HG03520 (cell line): ENCODE results near the gene TAF4.
"Not testable (repeated sequence)": the region's sequence is repeated elsewhere in the genome, so short reads cannot be mapped to it uniquely, and the experiment has no call there.

Source experiments
- ATAC-seq: cut with Tn5 transposase; IDR thresholded peaks from one replicate; pipeline ENCODE4 v1.9.1; 2021; ENCODE audit warnings: mild to moderate bottlenecking, moderate library complexity; ENCODE audit not compliant: unreplicated experiment

Gene TAF4

GRCh38 chr20:62059920-62060630, 5.6 kb downstream of the TAF4 start:
- no peak for ATAC-seq

DNA sequence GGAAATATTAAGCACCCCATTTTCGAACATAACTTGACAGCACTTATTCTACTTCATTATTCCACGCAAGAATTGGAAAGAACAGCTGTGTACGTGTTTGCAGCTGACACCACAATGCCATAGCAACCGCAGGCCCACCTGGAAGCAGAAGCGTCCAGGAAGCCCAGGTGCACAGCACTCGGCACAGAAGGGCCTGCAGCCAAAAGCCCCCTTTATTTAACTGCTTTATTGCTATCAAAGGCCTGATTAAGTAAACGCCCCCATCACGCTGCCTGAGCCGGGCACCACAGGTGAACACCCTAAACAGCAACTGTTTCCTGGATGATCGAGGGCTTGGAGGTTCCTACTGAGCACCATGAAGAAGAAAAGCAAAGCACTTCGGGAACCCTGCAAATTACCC, 6.3 kb downstream of the TAF4 start:
- no peak for ATAC-seq

GRCh38 chr20:62058941-62059340, 6.7 kb downstream of the TAF4 start:
- no peak for ATAC-seq

GRCh38 chr20:62056975-62057374, 8.7 kb downstream of the TAF4 start:
- no peak for ATAC-seq

DNA sequence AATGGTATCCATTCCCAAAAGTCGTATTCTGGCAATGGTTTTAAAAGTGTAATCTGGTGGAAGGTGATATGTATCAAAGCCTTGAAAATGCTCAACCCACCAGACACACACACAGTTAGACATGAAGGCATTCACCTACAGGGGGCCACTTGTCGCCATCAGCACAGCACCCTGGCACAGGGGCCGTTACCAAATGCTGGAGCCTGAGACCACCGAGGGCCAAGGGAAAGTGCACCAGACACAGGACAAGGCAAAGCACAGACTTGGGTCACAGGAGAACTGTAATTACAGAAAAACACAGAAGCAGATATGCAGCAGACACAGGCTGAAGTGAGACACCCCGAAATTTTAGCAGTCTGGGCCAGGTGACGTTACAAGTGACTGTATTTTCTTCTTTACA, 9.3 kb downstream of the TAF4 start:
- ATAC-seq = no peak

GRCh38 chr20:62055862-62056115, 9.9 kb downstream of the TAF4 start:
- ATAC-seq = not testable (repeated sequence)

DNA sequence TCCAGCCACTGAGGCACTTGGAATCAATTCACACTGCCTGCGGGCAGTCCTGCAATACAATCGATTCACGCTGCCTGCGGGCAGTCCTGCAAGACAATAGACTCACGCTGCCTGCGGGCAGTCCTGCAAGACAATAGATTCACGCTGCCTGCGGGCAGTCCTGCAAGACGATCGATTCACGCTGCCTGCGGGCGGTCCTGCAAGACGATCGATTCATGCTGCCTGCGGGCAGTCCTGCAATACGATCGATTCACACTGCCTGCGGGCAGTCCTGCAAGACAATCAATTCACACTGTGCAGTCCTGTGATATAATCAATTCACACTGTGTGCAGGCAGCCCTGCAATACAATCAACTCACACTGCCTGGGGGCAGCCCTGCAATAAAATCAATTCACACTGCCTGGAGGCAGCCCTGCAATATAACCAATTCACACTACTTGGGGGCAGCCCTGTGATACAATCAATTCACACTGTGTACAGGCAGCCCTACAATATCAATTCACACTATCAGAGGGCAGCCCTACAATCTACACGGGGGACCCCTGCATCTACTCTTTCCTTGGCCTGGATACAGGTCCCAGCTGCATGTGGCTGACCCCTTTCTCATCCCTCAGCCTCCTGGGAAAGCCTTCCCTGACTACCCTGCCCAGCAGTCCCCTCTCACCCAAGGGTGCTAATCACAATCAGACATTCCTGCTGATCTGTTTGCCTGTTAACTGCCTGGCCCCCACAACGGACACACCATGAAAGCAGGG, 10.4 kb downstream of the TAF4 start:
- no peak for ATAC-seq

GRCh38 chr20:62054451-62054953, 11.2 kb downstream of the TAF4 start:
- no peak for ATAC-seq

- no peak for ATAC-seq
Observed at GRCh38 chr20:62053465-62054196, 12.1 kb downstream of the TAF4 start.

GRCh38 chr20:62052842-62053464, 12.7 kb downstream of the TAF4 start:
- no peak for ATAC-seq

- ATAC-seq = no peak
Observed at GRCh38 chr20:62052336-62052841, 13.3 kb downstream of the TAF4 start.

DNA sequence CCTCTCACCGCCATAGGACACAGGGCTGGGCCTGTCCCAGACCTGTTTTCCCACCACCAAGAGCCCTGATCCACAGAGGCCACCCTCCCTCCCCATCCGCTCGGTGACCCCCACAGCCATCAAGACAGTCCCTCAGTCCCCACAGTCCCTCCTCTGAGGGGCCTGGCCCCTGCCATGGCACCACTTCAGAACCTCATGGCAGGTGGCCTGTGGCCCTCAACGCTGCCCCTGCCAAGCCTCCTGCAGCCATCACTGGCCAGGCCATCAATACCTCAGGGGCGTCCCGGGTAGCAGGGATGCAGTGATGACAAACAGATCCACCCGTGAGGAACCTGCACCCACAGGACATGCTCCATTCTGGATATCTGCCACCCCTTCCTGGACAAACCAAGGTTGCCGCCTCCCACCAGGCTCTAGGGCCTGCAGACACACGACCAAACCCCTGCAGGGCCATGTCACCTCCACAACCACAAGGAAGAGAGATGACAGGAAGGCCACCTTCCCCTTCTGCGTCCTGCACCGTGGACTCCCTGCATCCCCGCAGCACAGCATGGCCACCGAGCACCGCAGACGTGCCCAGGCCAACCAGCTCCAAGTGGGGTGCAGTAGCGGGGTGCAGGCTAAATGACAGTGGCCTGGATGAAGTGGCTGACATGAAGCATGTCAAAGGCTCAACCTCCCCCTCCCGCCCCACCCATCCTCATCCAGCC, 14.0 kb downstream of the TAF4 start:
- no peak for ATAC-seq

DNA sequence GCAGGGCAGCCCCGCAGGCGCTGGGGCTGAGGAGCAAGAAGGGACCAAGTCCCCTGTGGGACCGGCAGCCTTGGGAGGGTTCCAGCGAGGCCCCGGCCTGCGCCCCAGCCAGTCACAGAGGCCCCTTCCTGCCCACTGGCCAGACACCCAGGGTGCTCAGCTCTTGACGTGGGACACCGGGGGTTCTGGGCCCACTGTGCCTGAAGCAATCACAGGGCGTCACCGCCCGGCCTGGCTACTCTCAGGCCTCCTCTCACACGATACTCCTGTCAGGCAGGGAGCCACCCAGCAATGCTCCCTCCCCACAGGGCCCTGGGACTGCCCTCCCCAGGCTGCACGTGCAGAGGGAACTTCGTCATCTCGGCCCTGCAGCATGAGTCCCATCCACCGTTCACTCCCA, 14.5 kb downstream of the TAF4 start:
- no peak for ATAC-seq

DNA sequence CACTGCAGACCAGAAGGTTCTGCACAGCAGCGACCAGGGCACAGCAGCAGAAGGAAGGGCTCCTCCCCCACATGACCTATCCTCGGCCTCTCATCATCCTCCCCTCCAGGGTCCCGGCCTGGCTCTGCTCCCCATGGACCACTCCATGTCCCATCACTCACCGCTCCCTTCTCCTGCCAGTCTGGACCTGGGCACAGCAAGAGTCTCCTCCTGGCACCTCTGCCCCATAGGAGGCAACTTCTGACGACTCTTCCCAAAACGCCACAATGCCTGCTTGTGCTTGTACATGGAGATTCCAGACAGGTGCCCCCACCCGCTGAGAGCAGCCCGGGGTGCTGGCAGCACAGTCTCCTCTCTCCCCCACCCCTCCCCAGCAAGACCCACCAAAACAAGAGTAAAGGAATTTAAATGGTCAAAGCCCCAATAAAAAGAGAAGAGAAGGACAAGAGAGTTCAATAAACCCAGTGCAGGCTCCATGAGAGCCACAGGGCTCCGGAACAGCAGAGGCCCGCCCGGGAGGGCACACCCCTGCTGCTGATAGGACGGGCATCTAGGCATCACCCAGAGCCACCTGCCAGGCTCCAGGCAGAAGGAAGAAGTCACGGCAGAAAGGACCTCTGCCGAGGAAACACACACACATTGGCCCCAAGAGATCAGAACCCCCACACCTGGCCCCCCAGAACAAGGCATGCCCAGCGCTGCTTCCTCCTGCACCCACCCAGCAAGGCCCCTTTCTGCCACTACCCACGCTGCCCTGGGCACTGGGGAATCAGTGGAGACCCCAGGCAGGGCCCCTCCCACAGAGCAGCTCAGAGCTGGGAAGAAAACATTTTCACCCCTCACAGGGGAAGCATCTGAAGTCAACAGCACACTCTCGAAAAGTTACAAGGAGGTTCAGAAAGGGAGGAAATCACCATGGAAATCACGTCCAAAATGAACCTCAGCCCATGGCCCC, 15.2 kb downstream of the TAF4 start:
- no peak for ATAC-seq

DNA sequence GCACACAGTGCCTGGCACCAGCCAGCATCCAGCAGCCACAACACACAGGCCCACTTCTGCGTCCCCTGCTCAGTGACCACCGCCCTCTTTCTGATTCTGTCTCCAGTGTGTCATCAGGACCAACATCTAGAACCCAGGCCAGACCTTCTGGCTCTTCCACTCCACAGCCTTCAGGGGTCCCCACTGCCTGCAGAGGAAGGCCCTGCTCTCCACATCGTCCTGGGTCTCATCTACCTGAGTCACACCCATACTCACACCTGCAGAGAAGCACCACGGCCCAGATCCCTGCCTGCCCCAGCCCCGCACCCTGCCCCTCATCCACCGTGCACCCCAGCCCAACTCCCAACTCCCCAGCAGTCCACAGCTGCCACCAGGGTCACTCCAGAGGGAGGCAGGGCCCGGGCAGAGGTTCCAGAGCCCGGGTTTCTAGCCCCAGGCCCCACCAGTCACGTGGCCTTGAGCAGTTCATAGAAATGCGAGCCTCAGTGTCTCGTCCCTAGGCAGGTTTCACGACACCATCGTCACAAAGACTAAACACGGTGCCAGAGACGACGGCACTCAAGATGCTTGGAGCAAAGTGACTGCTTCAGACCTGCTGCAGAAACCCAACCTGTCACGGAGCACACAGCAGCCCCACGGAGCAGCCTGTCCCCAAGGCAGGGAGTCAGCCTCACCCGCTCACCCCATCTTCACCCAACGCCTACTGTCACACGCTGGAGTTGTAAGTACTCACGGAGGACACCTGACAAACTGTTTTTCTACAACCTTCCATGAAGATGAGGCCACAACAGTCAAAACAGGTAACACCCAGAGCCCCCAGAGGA, 16.1 kb downstream of the TAF4 start:
- ATAC-seq = no peak

- no peak for ATAC-seq
Observed at GRCh38 chr20:62048821-62049291, 16.8 kb downstream of the TAF4 start.

DNA sequence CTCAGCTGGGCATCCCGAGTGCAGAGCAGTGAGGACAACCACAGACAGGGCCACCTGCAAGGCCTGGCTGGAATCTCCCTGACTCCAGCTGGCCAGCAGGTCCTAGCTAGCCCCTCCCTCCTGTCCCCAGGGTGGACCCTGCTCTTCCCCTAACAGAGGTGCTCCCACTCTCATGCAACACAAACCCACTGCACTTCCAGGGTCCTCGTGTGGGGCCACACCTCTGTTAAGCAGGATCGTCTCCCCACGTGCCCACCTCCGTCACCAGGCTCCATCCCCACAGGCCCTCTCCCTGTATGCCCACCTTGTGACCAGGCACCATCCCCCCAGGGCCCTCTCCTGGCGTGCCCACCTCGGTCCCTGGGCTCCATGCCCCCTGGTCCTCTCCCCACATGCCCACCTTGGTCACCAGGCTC, 17.3 kb downstream of the TAF4 start:
- ATAC-seq = no peak

- no peak for ATAC-seq
Observed at GRCh38 chr20:62047666-62048345, 17.9 kb downstream of the TAF4 start.
